PC-3 (cell line): ENCODE measurements around the gene PRKCE. TPM values are rescaled to one million over a fixed set of nuclear protein-coding genes. Genes with fewer than 3 reads are reported as not detected.

Experiments
- ATAC-seq: fragments of 200-7000 bp; cut with Tn5 transposase; 2 replicates; pipeline ENCODE4 v1.9.1; 2020; ENCODE audit warnings: mild to moderate bottlenecking, moderate library complexity
- BruUV-seq: library from RNA; stranded (reverse); fragments of 400-500 nt; replicated peaks from 2 replicates; lab custom pipeline; 2021; lab: Mats Ljungman, UMichigan
- CTCF ChIA-PET: fragments of 300-600 bp; sonication (Branson Sonifier 250); formaldehyde crosslinking; loops from one replicate; lab custom pipeline; 2022; ENCODE audit warnings: antibody characterized with exemption; lab: Charles Lee
- POLR2A ChIA-PET: fragments of 300-600 bp; sonication (Branson Sonifier 250); formaldehyde crosslinking; loops from one replicate; lab custom pipeline; 2022; ENCODE audit warnings: antibody characterized with exemption; ENCODE audit not compliant: unreplicated experiment; lab: Charles Lee
- DNase-seq: peaks from one replicate; pipeline ENCODE4 v3.0.0-alpha.2; 2015
- H2AFZ ChIP-seq: fragments of 300-600 bp; sonication (generic); 2 replicates; pipeline ENCODE4 v1.6.0; 2016; ENCODE audit warnings: antibody characterized with exemption, low read length
- H3F3A ChIP-seq: fragments of 300-600 bp; sonication (generic); one replicate; pipeline ENCODE4 v1.6.0; 2017; ENCODE audit warnings: antibody characterized with exemption, low read length, control low read depth, mild to moderate bottlenecking; ENCODE audit not compliant: unreplicated experiment
- H3K27ac ChIP-seq: fragments of 300-600 bp; sonication (generic); 2 replicates; pipeline ENCODE4 v1.5.1; 2016; ENCODE audit warnings: mild to moderate bottlenecking, low read length
- H3K27me3 ChIP-seq: fragments of 300-600 bp; sonication (generic); 2 replicates; pipeline ENCODE4 v1.6.1; 2016; ENCODE audit warnings: low read length, mixed read lengths
- H3K36me3 ChIP-seq: fragments of 300-600 bp; sonication (generic); 2 replicates; pipeline ENCODE4 v1.6.1; 2016; ENCODE audit warnings: low read depth, mixed run types, low read length, mixed read lengths
- H3K4me1 ChIP-seq: fragments of 300-600 bp; sonication (generic); 2 replicates; pipeline ENCODE4 v1.5.1; 2016; ENCODE audit warnings: low read length; ENCODE audit not compliant: insufficient read depth
- H3K4me2 ChIP-seq: fragments of 300-600 bp; sonication (generic); 2 replicates; pipeline ENCODE4 v1.6.0; 2016; ENCODE audit warnings: low read length
- H3K4me3 ChIP-seq: fragments of 300-600 bp; sonication (generic); 2 replicates; pipeline ENCODE4 v1.5.1; 2016; ENCODE audit warnings: mild to moderate bottlenecking, low read length, mixed read lengths
- H3K79me2 ChIP-seq: fragments of 300-600 bp; sonication (generic); 2 replicates; pipeline ENCODE4 v1.6.1; 2017; ENCODE audit warnings: low read length, mixed read lengths
- H3K9ac ChIP-seq: fragments of 300-600 bp; sonication (generic); 2 replicates; pipeline ENCODE4 v1.6.0; 2016; ENCODE audit warnings: mild to moderate bottlenecking, low read length
- H3K9me2 ChIP-seq: fragments of 300-600 bp; sonication (generic); replicated peaks from 2 replicates; pipeline ENCODE4 v1.6.1; 2016; ENCODE audit warnings: mixed run types, low read length, mixed read lengths
- H3K9me3 ChIP-seq: fragments of 300-600 bp; sonication (generic); 2 replicates; pipeline ENCODE4 v1.6.1; 2016; ENCODE audit warnings: low read length, mixed read lengths
- H4K20me1 ChIP-seq: fragments of 300-600 bp; sonication (generic); 2 replicates; pipeline ENCODE4 v1.6.1; 2016; ENCODE audit warnings: low read length, mixed read lengths
- EZH2 ChIP-seq: fragments of 300-600 bp; sonication (generic); IDR thresholded peaks from one replicate; pipeline ENCODE4 v1.6.1; 2017; ENCODE audit warnings: antibody characterized with exemption, mild to moderate bottlenecking, low read length; ENCODE audit not compliant: unreplicated experiment
- EZH2phosphoT487 ChIP-seq: fragments of 300-600 bp; sonication (generic); IDR thresholded peaks from 2 replicates; pipeline ENCODE4 v1.6.1; 2018; ENCODE audit warnings: mild to moderate bottlenecking, antibody characterized with exemption, low read length, borderline replicate concordance
- intact Hi-C: fragments of 100-400 bp; cut with micrococcal nuclease; formaldehyde crosslinking; loops from 2 replicates; pipeline ENCODE4 v1.9.0; 2023
- total RNA-seq: library from RNA; depleted of rRNA; stranded (reverse); fragments of >200 nt; gene quantifications from 2 replicates; pipeline ENCODE4 v1.2.3, GENCODE V29; 2014
- TF ChIP-seq, protein P1 (sequence below): fragments of 300-600 bp; sonication (generic); conservative IDR thresholded peaks from 2 replicates; pipeline ENCODE4 v1.5.1; 2017; ENCODE audit warnings: antibody characterized with exemption, low read depth, mild to moderate bottlenecking, low read length

Gene PRKCE
- total RNA-seq, 1 experiment from 2014 or later = 7.0 TPM

GRCh38 chr2:45973426-45973825, 322.0 kb downstream of the PRKCE start:
- Histone ChIP-seq H3K4me2 (no peak overlapping the region), H3K27me3 (no peaks in the 10 kb centered on the region), H2AFZ (no peak overlapping the region), H3K9me2 (no peaks in the 10 kb centered on the region), H3K9me3 (no peaks in the 10 kb centered on the region), H3K4me1 (no peaks in the 10 kb centered on the region), H3K9ac (no peak overlapping the region), H4K20me1 (no peaks in the 10 kb centered on the region), H3K27ac (no peak overlapping the region), H3K79me2 (no peaks in the 10 kb centered on the region), H3F3A (no peaks in the 10 kb centered on the region), H3K4me3 (no peak overlapping the region), H3K36me3 (no peaks in the 10 kb centered on the region)
- ATAC-seq (no peak), DNase-seq (no peak)
- BruUV-seq = no TSS peak
- ChIA-PET CTCF (no interaction called here), POLR2A (no interaction called here)
- intact Hi-C loops = no loop called here
- TF ChIP-seq EZH2 = no peak
- TF ChIP-seq, protein P1, sequence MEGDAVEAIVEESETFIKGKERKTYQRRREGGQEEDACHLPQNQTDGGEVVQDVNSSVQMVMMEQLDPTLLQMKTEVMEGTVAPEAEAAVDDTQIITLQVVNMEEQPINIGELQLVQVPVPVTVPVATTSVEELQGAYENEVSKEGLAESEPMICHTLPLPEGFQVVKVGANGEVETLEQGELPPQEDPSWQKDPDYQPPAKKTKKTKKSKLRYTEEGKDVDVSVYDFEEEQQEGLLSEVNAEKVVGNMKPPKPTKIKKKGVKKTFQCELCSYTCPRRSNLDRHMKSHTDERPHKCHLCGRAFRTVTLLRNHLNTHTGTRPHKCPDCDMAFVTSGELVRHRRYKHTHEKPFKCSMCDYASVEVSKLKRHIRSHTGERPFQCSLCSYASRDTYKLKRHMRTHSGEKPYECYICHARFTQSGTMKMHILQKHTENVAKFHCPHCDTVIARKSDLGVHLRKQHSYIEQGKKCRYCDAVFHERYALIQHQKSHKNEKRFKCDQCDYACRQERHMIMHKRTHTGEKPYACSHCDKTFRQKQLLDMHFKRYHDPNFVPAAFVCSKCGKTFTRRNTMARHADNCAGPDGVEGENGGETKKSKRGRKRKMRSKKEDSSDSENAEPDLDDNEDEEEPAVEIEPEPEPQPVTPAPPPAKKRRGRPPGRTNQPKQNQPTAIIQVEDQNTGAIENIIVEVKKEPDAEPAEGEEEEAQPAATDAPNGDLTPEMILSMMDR = no peak
- no peak for TF ChIP-seq EZH2phosphoT487

DNA sequence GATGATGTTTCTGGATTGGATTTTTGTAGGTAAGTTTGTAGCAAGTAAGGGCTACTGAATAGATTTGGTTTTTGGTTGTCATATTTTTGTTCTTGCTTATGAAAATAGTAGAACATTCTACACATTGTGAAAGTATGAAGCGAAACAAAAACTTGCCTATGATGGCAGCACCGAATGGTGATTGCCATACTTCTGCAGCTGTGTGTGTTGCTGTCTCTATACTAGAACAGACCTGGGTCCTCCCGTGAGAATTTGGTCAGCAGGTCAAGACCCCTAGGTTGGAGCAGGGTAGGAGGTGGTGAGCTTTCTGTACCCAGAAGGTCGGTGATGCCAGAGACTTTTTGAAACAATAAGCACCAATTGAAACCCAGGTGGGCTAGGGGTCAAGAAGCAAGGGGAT, 322.6 kb downstream of the PRKCE start:
- no peaks in the 10 kb centered on the region for H3K9me2 ChIP-seq
- no peaks in the 10 kb centered on the region for H3F3A ChIP-seq
- H3K9me3 ChIP-seq = no peaks in the 10 kb centered on the region
- BruUV-seq = no TSS peak
- POLR2A ChIA-PET = no interaction called here
- H3K4me3 ChIP-seq = no peak overlapping the region
- no peak overlapping the region for H3K4me2 ChIP-seq
- no peaks in the 10 kb centered on the region for H3K27me3 ChIP-seq
- no peaks in the 10 kb centered on the region for H3K79me2 ChIP-seq
- no peaks in the 10 kb centered on the region for H3K36me3 ChIP-seq
- no peak for DNase-seq
- no peaks in the 10 kb centered on the region for H3K4me1 ChIP-seq
- CTCF ChIA-PET = no interaction called here
- TF ChIP-seq EZH2 (no peak), EZH2phosphoT487 (no peak)
- TF ChIP-seq, protein P1 = no peak
- no peak overlapping the region for H3K27ac ChIP-seq
- H3K9ac ChIP-seq = no peak overlapping the region
- H2AFZ ChIP-seq = no peak overlapping the region
- H4K20me1 ChIP-seq = no peaks in the 10 kb centered on the region
- intact Hi-C loops = no loop called here
- no peak for ATAC-seq

DNA sequence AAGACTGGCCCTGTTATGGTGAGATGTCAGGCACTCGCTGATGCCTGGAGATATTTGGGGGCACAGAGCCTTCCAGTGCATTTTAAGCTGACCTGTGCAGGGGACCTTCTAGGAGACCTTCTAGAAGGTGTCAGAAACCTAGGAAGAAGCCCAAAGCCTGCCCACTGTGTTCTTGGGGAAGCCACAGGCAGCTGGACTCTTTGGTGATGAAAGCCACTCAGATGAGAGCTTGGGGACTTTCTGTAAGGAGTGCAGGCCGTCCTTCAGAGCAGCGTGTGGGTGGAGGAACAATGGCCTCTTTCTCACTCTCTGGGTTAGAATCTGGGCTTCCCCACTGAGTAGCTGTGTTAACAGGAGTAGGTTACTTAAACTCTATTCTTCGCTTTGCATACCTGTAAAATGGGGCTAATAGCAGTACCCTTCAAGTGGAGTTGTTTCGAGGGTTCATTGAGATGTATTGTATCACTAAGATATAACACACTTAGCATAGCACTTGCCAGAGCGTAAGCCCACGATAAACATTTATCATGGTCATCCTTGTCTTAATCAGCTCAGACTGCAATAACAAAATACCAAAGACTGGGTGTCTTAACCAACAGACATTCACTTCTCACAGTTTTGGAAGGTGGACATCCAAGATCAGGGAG, 323.4 kb downstream of the PRKCE start:
- no peak for DNase-seq
- no peak for TF ChIP-seq EZH2
- TF ChIP-seq, protein P1 = no peak
- TF ChIP-seq EZH2phosphoT487 = no peak
- POLR2A ChIA-PET = no interaction called here
- no peaks in the 10 kb centered on the region for H3K79me2 ChIP-seq
- no peaks in the 10 kb centered on the region for H3K4me1 ChIP-seq
- CTCF ChIA-PET = no interaction called here
- H3K9ac ChIP-seq = no peak overlapping the region
- no peaks in the 10 kb centered on the region for H3K27me3 ChIP-seq
- H3K27ac ChIP-seq = no peak overlapping the region
- BruUV-seq = no TSS peak
- no peaks in the 10 kb centered on the region for H4K20me1 ChIP-seq
- ATAC-seq = no peak
- no peaks in the 10 kb centered on the region for H3K36me3 ChIP-seq
- H3K9me2 ChIP-seq = no peaks in the 10 kb centered on the region
- H2AFZ ChIP-seq = no peak overlapping the region
- no peak overlapping the region for H3K4me3 ChIP-seq
- H3K4me2 ChIP-seq = no peak overlapping the region
- no peaks in the 10 kb centered on the region for H3K9me3 ChIP-seq
- H3F3A ChIP-seq = no peaks in the 10 kb centered on the region
- intact Hi-C loops = no loop called here
